Spleen (tissue), 11 donors: ENCODE results near the gene SOX11. TPM values are rescaled to one million over a fixed set of nuclear protein-coding genes. Genes with fewer than 3 reads are reported as not detected.

Source experiments
- DNase-seq: peaks from one replicate; pipeline ENCODE4 v3.0.0-alpha.2; 2020
- H3K27ac ChIP-seq, 8 donors: fragments of 200-600 bp; sonication (generic) in 7 of 8; 1 replicate in 4 of 8; 2 replicates in 4 of 8; pipeline versions ENCODE4 v1.5.0 to v1.8.0; 2016 to 2021; ENCODE audit warnings: inconsistent platforms in 4 of 8, mild to moderate bottlenecking in 4 of 8, moderate library complexity in 1 of 8
- H3K27me3 ChIP-seq, 7 donors: fragments of 200-600 bp; sonication (generic) in 6 of 7; replicated peaks in 1 of 7; 1 replicate in 4 of 7; 2 replicates in 3 of 7; pipeline versions ENCODE4 v1.5.0 to v1.8.0; 2016 to 2021; ENCODE audit warnings: inconsistent platforms in 3 of 7, mild to moderate bottlenecking in 1 of 7
- H3K36me3 ChIP-seq, 6 donors: fragments of 200-600 bp; sonication (generic) in 5 of 6; 1 replicate in 4 of 6; 2 replicates in 2 of 6; pipeline versions ENCODE4 v1.5.0 to v1.8.0; 2016 to 2021; ENCODE audit warnings: inconsistent platforms in 2 of 6
- H3K4me1 ChIP-seq, 6 donors: fragments of 200-600 bp; sonication (generic) in 5 of 6; 1 replicate in 3 of 6; 2 replicates in 3 of 6; pipeline versions ENCODE4 v1.5.0 to v1.8.0; 2016 to 2021; ENCODE audit warnings: inconsistent platforms in 3 of 6
- H3K4me3 ChIP-seq, 8 donors: fragments of 200-600 bp; sonication (generic) in 7 of 8; 1 replicate in 4 of 8; 2 replicates in 4 of 8; pipeline versions ENCODE4 v1.5.0 to v1.8.0; 2016 to 2021; ENCODE audit warnings: inconsistent platforms in 4 of 8, mild to moderate bottlenecking in 4 of 8, moderate library complexity in 2 of 8
- H3K9me3 ChIP-seq, 8 donors: fragments of 200-600 bp; sonication (generic) in 7 of 8; 1 replicate in 4 of 8; 2 replicates in 4 of 8; pipeline versions ENCODE4 v1.5.0 to v1.8.0; 2016 to 2021; ENCODE audit warnings: inconsistent platforms in 4 of 8
- POLR2A ChIP-seq, 3 donors: fragments of 450-650 bp; IDR thresholded peaks; one replicate each; pipeline ENCODE4 v1.5.1; 2017; ENCODE audit warnings: antibody characterized with exemption in 3 of 3, mild to moderate bottlenecking in 1 of 3
- POLR2AphosphoS5 ChIP-seq, 3 donors: sonication (generic); formaldehyde crosslinking; IDR thresholded peaks; one replicate each; pipeline ENCODE4 v1.5.1; 2017; ENCODE audit warnings: antibody characterized with exemption in 3 of 3
- WGBS, 5 donors: extraction: QIAGEN DNeasy Blood & Tissue Kit in 3 of 5; methylation state at CpG; one replicate each; pipeline versions ENCODE4 v1.1.5 to v1.1.7; 2013 to 2018; 5-methylcytosine and 5-hydroxymethylcytosine counted together
- intact Hi-C: fragments of 100-400 bp; cut with DNase I; formaldehyde crosslinking; loops from one replicate; pipeline ENCODE4 v1.15.0; 2023; ENCODE audit warnings: low total_unique reads
- polyA plus RNA-seq, 3 donors: library from polyadenylated mRNA; stranded (reverse); fragments of 200-250 nt; gene quantifications; one replicate each; pipeline ENCODE4 v1.2.1, GENCODE V29; 2013
- total RNA-seq, 7 donors: library from RNA; depleted of rRNA in 3 of 7; stranded (reverse); fragments of >200 nt in 3 of 7; fragmentation: NEBNext Ultra II Directional in 4 of 7; extraction: Animal tissue kit (Norgen Biotek cat#: 25700) in 4 of 7; gene quantifications; one replicate each; pipeline versions ENCODE4 v1.1.0 to v1.2.1, GENCODE V29; 2016 to 2021
- TF ChIP-seq, protein P1 (sequence below), 11 experiments: fragments of 200-600 bp in 7 of 11; fragments of 450-650 bp in 4 of 11; sonication (generic) in 4 of 11; IDR thresholded peaks in 8 of 11; conservative IDR thresholded peaks in 3 of 11; 1 replicate in 7 of 11; 2 replicates in 4 of 11; pipeline versions ENCODE4 v1.4.0 to v1.8.0; 2016 to 2021; ENCODE audit warnings: antibody characterized with exemption in 11 of 11, inconsistent platforms in 4 of 11, mild to moderate bottlenecking in 1 of 11
- donor health status: healthy with polysubstance abuse.
- donor health status: DM: no; HTN: no; CAD: no; lungs with moderate emphysema.
- donor health status: DM: no; HTN: no; CAD: no.
- donor health status: Bipolar disorder and iron deficiency.
- donor health status: healthy.
- donor health status: DM: no; HTN: no; CAD: no.
- donor health status: DM: yes; HTN: yes; CAD: no.

Gene SOX11
- total and polyA plus RNA-seq, 10 donors: 0.09 to 0.92 (median 0.29) TPM

DNA sequence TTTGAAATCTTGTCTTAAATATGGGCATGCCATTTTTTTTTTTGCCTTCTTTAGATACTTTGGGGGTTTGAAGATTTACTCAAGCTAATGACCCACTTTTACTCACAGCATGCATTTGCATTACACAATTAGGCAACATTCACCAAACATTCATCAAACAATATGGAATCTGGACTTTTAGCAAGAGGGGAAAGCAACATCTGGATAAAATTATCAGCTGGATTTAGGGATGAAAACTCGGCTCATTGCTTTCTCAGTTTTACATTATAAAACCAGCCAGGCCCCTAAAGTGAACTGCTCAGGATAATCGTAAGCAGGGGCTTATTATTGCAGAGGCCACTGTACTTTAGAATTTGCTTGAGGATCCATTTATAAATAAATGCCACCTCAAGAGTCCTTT, 44.7 kb downstream of the SOX11 start:
- Histone ChIP-seq H3K36me3 (no peaks in the 10 kb centered on the region), H3K27ac (no peak overlapping the region), H3K4me1 (no peaks in the 10 kb centered on the region), H3K27me3 (peaks cover 0 to 5% (median 0%) of the 10 kb centered on the region in 7 donors), H3K9me3 (no peaks in the 10 kb centered on the region), H3K4me3 (no peak overlapping the region)
- TF ChIP-seq POLR2A (IDR thresholded peaks at IDR 0.05): no peak
- TF ChIP-seq, protein P1, sequence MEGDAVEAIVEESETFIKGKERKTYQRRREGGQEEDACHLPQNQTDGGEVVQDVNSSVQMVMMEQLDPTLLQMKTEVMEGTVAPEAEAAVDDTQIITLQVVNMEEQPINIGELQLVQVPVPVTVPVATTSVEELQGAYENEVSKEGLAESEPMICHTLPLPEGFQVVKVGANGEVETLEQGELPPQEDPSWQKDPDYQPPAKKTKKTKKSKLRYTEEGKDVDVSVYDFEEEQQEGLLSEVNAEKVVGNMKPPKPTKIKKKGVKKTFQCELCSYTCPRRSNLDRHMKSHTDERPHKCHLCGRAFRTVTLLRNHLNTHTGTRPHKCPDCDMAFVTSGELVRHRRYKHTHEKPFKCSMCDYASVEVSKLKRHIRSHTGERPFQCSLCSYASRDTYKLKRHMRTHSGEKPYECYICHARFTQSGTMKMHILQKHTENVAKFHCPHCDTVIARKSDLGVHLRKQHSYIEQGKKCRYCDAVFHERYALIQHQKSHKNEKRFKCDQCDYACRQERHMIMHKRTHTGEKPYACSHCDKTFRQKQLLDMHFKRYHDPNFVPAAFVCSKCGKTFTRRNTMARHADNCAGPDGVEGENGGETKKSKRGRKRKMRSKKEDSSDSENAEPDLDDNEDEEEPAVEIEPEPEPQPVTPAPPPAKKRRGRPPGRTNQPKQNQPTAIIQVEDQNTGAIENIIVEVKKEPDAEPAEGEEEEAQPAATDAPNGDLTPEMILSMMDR (IDR thresholded peaks at IDR 0.05 in 8 of 11, conservative IDR thresholded peaks at IDR 0.05 in 3 of 11): no peak
- TF ChIP-seq POLR2AphosphoS5 (IDR thresholded peaks at IDR 0.05): no peak
- intact Hi-C loops: no loop called here
- 84 to 95% (median 88%) methylated on average over 2 of the region's 2 CpGs for WGBS, 5 donors
- DNase-seq: no peak

DNA sequence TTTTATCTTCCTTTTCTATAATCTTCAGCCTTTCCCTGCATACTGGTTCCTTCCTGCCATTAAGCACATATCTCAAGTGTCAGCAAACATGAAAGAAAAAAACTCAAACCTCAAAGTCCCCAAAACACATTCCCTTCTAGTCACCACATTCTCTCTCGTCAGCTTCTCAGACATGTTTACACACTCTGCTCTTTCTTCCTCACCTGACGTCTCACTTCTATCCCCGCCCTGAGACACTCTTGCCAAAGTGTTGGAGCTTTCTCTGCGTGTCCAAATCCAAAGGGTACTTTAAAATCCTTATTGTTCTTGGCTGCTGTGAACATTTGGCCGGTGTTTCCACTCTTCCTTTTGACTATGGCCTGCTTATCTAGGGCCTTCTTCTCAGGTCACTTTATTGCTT, 47.9 kb downstream of the SOX11 start:
- TF ChIP-seq POLR2AphosphoS5 (IDR thresholded peaks at IDR 0.05) (no peak), POLR2A (IDR thresholded peaks at IDR 0.05) (no peak)
- TF ChIP-seq, protein P1 (IDR thresholded peaks at IDR 0.05 in 8 of 11, conservative IDR thresholded peaks at IDR 0.05 in 3 of 11): no peak
- peaks cover 0 to 5% (median 0%) of the 10 kb centered on the region in 7 donors for H3K27me3 ChIP-seq

DNA sequence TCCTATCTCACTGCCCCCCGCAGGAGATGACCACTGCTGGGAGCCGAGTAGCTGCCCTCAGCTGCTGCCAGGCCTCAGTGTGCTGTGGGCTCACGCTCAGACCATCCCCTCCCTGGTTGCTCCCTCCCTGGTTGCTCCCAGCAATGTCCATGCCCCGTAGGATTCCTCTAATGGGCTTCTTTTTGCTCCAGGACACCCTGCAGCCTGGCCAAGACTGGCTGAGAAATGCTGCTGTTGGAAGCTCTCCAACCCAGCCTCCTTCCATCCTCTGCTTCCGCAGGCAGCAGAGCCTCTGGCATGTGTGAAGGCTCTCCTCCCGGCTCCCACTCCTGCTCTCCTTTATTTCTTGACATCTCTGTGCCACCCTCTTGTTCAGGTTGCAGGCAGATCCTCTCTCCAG, 48.6 kb downstream of the SOX11 start:
- WGBS, 5 donors: 73 to 84% (median 74%) methylated on average over 6 of the region's 6 CpGs
- Histone ChIP-seq H3K4me1 (no peaks in the 10 kb centered on the region), H3K36me3 (no peaks in the 10 kb centered on the region), H3K27ac (no peak overlapping the region), H3K27me3 (peaks cover 0 to 5% (median 0%) of the 10 kb centered on the region in 7 donors), H3K9me3 (no peaks in the 10 kb centered on the region), H3K4me3 (no peak overlapping the region)
- intact Hi-C loops: no loop called here
- TF ChIP-seq POLR2AphosphoS5 (IDR thresholded peaks at IDR 0.05) (no peak), POLR2A (IDR thresholded peaks at IDR 0.05) (no peak)
- TF ChIP-seq, protein P1 (IDR thresholded peaks at IDR 0.05 in 8 of 11, conservative IDR thresholded peaks at IDR 0.05 in 3 of 11): no peak
- no peak for DNase-seq

More for the DNA sequence above, 47.9 kb downstream of the SOX11 start:
- no peak overlapping the region for H3K27ac ChIP-seq
- 45 to 61% (median 55%) methylated on average over 5 of the region's 5 CpGs for WGBS, 5 donors
- H3K4me1 ChIP-seq: no peaks in the 10 kb centered on the region
- H3K9me3 ChIP-seq: no peaks in the 10 kb centered on the region
- H3K36me3 ChIP-seq: no peaks in the 10 kb centered on the region
- no peak for DNase-seq
- no peak overlapping the region for H3K4me3 ChIP-seq
- intact Hi-C loops: no loop called here

DNA sequence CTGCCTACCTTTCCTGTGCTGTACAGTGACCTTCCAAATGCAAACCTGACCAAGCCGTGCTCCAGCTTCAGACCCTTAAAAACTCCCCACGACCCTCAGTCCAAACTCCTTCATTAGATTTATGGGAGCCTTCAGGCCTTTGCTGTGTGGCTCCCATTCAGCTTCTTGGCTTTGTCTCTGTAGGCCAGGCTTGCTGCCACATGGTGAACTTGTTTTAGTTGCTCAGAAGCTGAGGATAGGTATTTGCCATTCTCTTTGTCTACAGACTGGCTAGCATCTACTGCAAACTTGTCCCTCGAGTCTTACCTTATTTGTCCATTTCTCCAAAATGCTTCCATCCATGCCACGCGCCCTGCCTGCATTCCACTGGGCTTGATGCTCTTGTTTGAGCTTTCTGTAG, 49.1 kb downstream of the SOX11 start:
- TF ChIP-seq POLR2A (IDR thresholded peaks at IDR 0.05) (no peak), POLR2AphosphoS5 (IDR thresholded peaks at IDR 0.05) (no peak)
- TF ChIP-seq, protein P1 (IDR thresholded peaks at IDR 0.05 in 8 of 11, conservative IDR thresholded peaks at IDR 0.05 in 3 of 11): no peak
- Histone ChIP-seq H3K36me3 (no peaks in the 10 kb centered on the region), H3K27me3 (peaks cover 0 to 5% (median 0%) of the 10 kb centered on the region in 7 donors), H3K4me1 (no peaks in the 10 kb centered on the region), H3K27ac (no peak overlapping the region), H3K9me3 (no peaks in the 10 kb centered on the region), H3K4me3 (no peak overlapping the region)
- intact Hi-C loops: no loop called here
- DNase-seq: no peak
- 77 to 89% (median 81%) methylated on average over 5 of the region's 5 CpGs for WGBS, 5 donors
